ENCODE measurements around the gene DGKD. TPM values are rescaled to one million over a fixed set of nuclear protein-coding genes. Genes with fewer than 3 reads are reported as not detected.

DGKD gene
- total RNA-seq, 4 donors from 2014 or later = 7.0 to 55.4 (median 10.9) TPM

- TF ChIP-seq CTCF (IDR thresholded peaks at IDR 0.05) (no peak), POLR2AphosphoS5 (IDR thresholded peaks at IDR 0.05) (no peak), POLR2A (IDR thresholded peaks at IDR 0.05) (no peak), EP300 (IDR thresholded peaks at IDR 0.05) (no peak)
- 67% methylated on average over 6 of the region's 6 CpGs for WGBS
- no peaks in the 10 kb centered on the region for H3K9me3 ChIP-seq
- no peak for DNase-seq (ENCODE audit: low spot score in 2 of 2)
- H3K27ac ChIP-seq = no peak overlapping the region
- H3K4me3 ChIP-seq = no peak overlapping the region
- peaks cover 16% of the 10 kb centered on the region for H3K27me3 ChIP-seq
- no peaks in the 10 kb centered on the region for H3K36me3 ChIP-seq
- H3K4me1 ChIP-seq = no peaks in the 10 kb centered on the region
These were observed 33.1 kb upstream of the DGKD start for GRCh38 chr2:233321166-233321565.

GRCh38 chr2:233323851-233324250 is 30.4 kb upstream of the DGKD start:
- Histone ChIP-seq H3K9me3 (no peaks in the 10 kb centered on the region), H3K27me3 (peaks cover 14% of the 10 kb centered on the region), H3K4me1 (no peaks in the 10 kb centered on the region), H3K4me3 (no peak overlapping the region), H3K27ac (no peak overlapping the region), H3K36me3 (no peaks in the 10 kb centered on the region)
- TF ChIP-seq POLR2AphosphoS5 (IDR thresholded peaks at IDR 0.05) (no peak), POLR2A (IDR thresholded peaks at IDR 0.05) (no peak), CTCF (IDR thresholded peaks at IDR 0.05) (no peak), EP300 (IDR thresholded peaks at IDR 0.05) (no peak)
- DNase-seq (ENCODE audit: low spot score in 2 of 2) = no peak
- WGBS = 95% methylated on average over 8 of the region's 8 CpGs

GRCh38 chr2:233325256-233325655 is 29.0 kb upstream of the DGKD start:
- no peaks in the 10 kb centered on the region for H3K4me1 ChIP-seq
- no peaks in the 10 kb centered on the region for H3K36me3 ChIP-seq
- TF ChIP-seq EP300 (IDR thresholded peaks at IDR 0.05) (no peak), POLR2AphosphoS5 (IDR thresholded peaks at IDR 0.05) (no peak), CTCF (IDR thresholded peaks at IDR 0.05) (no peak), POLR2A (IDR thresholded peaks at IDR 0.05) (no peak)
- DNase-seq (ENCODE audit: low spot score in 2 of 2) = no peak
- 78% methylated on average over 4 of the region's 4 CpGs for WGBS
- H3K4me3 ChIP-seq = no peak overlapping the region
- no peaks in the 10 kb centered on the region for H3K9me3 ChIP-seq
- H3K27ac ChIP-seq = no peak overlapping the region
- H3K27me3 ChIP-seq = peaks cover 5% of the 10 kb centered on the region

- DNase-seq (ENCODE audit: low spot score in 2 of 2) = no peak
- 69% methylated on average over 10 of the region's 10 CpGs for WGBS
- no peak overlapping the region for H3K27ac ChIP-seq
- no peaks in the 10 kb centered on the region for H3K4me1 ChIP-seq
- H3K4me3 ChIP-seq = no peak overlapping the region
- no peaks in the 10 kb centered on the region for H3K27me3 ChIP-seq
- H3K36me3 ChIP-seq = no peaks in the 10 kb centered on the region
- TF ChIP-seq POLR2AphosphoS5 (IDR thresholded peaks at IDR 0.05) (no peak), CTCF (IDR thresholded peaks at IDR 0.05) (no peak), POLR2A (IDR thresholded peaks at IDR 0.05) (no peak), EP300 (IDR thresholded peaks at IDR 0.05) (no peak)
- H3K9me3 ChIP-seq = no peaks in the 10 kb centered on the region
These were observed 28.5 kb upstream of the DGKD start for GRCh38 chr2:233325814-233326213.

- no peaks in the 10 kb centered on the region for H3K9me3 ChIP-seq
- WGBS = 85% methylated on average over 8 of the region's 8 CpGs
- no peak overlapping the region for H3K4me3 ChIP-seq
- no peak for DNase-seq (ENCODE audit: low spot score in 2 of 2)
- H3K36me3 ChIP-seq = no peaks in the 10 kb centered on the region
- H3K27ac ChIP-seq = no peak overlapping the region
- no peaks in the 10 kb centered on the region for H3K4me1 ChIP-seq
- no peak for TF ChIP-seq EP300 (IDR thresholded peaks at IDR 0.05)
- TF ChIP-seq CTCF (IDR thresholded peaks at IDR 0.05) = no peak
- TF ChIP-seq POLR2AphosphoS5 (IDR thresholded peaks at IDR 0.05) = no peak
- no peak for TF ChIP-seq POLR2A (IDR thresholded peaks at IDR 0.05)
- H3K27me3 ChIP-seq = no peaks in the 10 kb centered on the region
These were observed 27.8 kb upstream of the DGKD start for GRCh38 chr2:233326500-233326899.

All from suprapubic skin (tissue), 4 donors.